DLD1 (cell line): ENCODE measurements around the gene IST1.
"Not testable (repeated sequence)": the region's sequence is repeated elsewhere in the genome, so short reads cannot be mapped to it uniquely, and the experiment has no call there.

Experiments used
- in situ Hi-C: cut with HindIII; loops from 2 replicates; pipeline ENCODE4 v1.10.0; 2017; ENCODE audit warnings: low sequenced_read_pairs

Gene IST1

GRCh38 chr16:71894921-71895678 is at the start of gene IST1:
Gene IST1, plus strand, starts transcription at chr16:71895531. Its CDS starts 20,110 bp downstream, at chr16:71915641.
- in situ Hi-C loops = no loop called here

- in situ Hi-C loops = no loop called here
Measured at GRCh38 chr16:71845639-71846430, 49.5 kb upstream of the IST1 start, which contains the start of gene ATXN1L. Gene ATXN1L, plus strand, starts transcription at chr16:71845976. Its CDS starts 3,765 bp downstream, at chr16:71849741.

- in situ Hi-C loops = no loop called here
Measured at GRCh38 chr16:71846431-71846830, 48.9 kb upstream of the IST1 start.

- in situ Hi-C loops = no loop called here
Measured at GRCh38 chr16:71847096-71847495, 48.2 kb upstream of the IST1 start.

- in situ Hi-C loops = no loop called here
Measured at GRCh38 chr16:71848622-71849021, 46.7 kb upstream of the IST1 start.

- in situ Hi-C loops = no loop called here
Measured at GRCh38 chr16:71851746-71852145, 43.6 kb upstream of the IST1 start.

GRCh38 chr16:71852158-71852557 is 43.2 kb upstream of the IST1 start:
- in situ Hi-C loops = no loop called here

- in situ Hi-C loops = no loop called here
Measured at GRCh38 chr16:71852561-71852960, 42.8 kb upstream of the IST1 start.

- in situ Hi-C loops = no loop called here
Measured at GRCh38 chr16:71853413-71853812, 41.9 kb upstream of the IST1 start.

- in situ Hi-C loops = no loop called here
Measured at GRCh38 chr16:71854369-71854948, 40.9 kb upstream of the IST1 start.

GRCh38 chr16:71855937-71856662 is 39.2 kb upstream of the IST1 start:
- in situ Hi-C loops = no loop called here

- in situ Hi-C loops = no loop called here
Measured at GRCh38 chr16:71859762-71860521, 35.4 kb upstream of the IST1 start.

- in situ Hi-C loops = no loop called here
Measured at GRCh38 chr16:71863995-71864394, 31.3 kb upstream of the IST1 start.

GRCh38 chr16:71865173-71865863 is 30.0 kb upstream of the IST1 start:
- in situ Hi-C loops = no loop called here

GRCh38 chr16:71867175-71867574 is 28.2 kb upstream of the IST1 start:
- in situ Hi-C loops = not testable (repeated sequence)

GRCh38 chr16:71867939-71868338 is 27.4 kb upstream of the IST1 start:
- in situ Hi-C loops = no loop called here

GRCh38 chr16:71869089-71869488 is 26.2 kb upstream of the IST1 start:
- in situ Hi-C loops = no loop called here

GRCh38 chr16:71870818-71871217 is 24.5 kb upstream of the IST1 start:
- in situ Hi-C loops = no loop called here

- in situ Hi-C loops = no loop called here
Measured at GRCh38 chr16:71873199-71873598, 22.1 kb upstream of the IST1 start.

- in situ Hi-C loops = no loop called here
Measured at GRCh38 chr16:71878911-71879310, 16.4 kb upstream of the IST1 start.
